Epithelial cell of esophagus (primary cell): Measurements from ENCODE around the gene NLGN2.

Experiments
- DNase-seq: peaks from one replicate; pipeline ENCODE4 v3.0.0; 2010; ENCODE audit warnings: low read depth
- H3K4me3 ChIP-seq: 2 replicates; pipeline ENCODE4 v1.5.1; 2011; ENCODE audit warnings: mild to moderate bottlenecking, low read length, control low read depth
- TF ChIP-seq, protein P1 (sequence below): IDR thresholded peaks from 2 replicates; pipeline ENCODE4 v1.5.1; 2011; ENCODE audit warnings: low read depth, mild to moderate bottlenecking, low read length, control low read depth, inconsistent platforms; ENCODE audit not compliant: insufficient read depth; ENCODE audit errors: missing control alignments

NLGN2 gene

GRCh38 chr17:7468804-7469389 is 61.3 kb downstream of the NLGN2 start:
- TF ChIP-seq, protein P1, sequence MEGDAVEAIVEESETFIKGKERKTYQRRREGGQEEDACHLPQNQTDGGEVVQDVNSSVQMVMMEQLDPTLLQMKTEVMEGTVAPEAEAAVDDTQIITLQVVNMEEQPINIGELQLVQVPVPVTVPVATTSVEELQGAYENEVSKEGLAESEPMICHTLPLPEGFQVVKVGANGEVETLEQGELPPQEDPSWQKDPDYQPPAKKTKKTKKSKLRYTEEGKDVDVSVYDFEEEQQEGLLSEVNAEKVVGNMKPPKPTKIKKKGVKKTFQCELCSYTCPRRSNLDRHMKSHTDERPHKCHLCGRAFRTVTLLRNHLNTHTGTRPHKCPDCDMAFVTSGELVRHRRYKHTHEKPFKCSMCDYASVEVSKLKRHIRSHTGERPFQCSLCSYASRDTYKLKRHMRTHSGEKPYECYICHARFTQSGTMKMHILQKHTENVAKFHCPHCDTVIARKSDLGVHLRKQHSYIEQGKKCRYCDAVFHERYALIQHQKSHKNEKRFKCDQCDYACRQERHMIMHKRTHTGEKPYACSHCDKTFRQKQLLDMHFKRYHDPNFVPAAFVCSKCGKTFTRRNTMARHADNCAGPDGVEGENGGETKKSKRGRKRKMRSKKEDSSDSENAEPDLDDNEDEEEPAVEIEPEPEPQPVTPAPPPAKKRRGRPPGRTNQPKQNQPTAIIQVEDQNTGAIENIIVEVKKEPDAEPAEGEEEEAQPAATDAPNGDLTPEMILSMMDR, result no peak
- no peak for DNase-seq
- H3K4me3 ChIP-seq, result no peak overlapping the region
